Common myeloid progenitor, CD34-positive (primary cell): ENCODE data around the gene DECR2.
"Not testable (repeated sequence)": the region's sequence is repeated elsewhere in the genome, so short reads cannot be mapped to it uniquely, and the experiment has no call there.

Experiments
- CTCF ChIA-PET: fragments of 350-600 bp; sonication (Branson Sonifier 250); formaldehyde crosslinking; loops from one replicate; lab custom pipeline; 2021; ENCODE audit warnings: antibody characterized with exemption; lab: Charles Lee
- POLR2A ChIA-PET: fragments of 350-600 bp; sonication (Branson Sonifier 250); formaldehyde crosslinking; loops from one replicate; lab custom pipeline; 2021; ENCODE audit warnings: antibody characterized with exemption; lab: Charles Lee
- DNase-seq, 3 donors: peaks; one replicate each; pipeline versions ENCODE4 v3.0.0 to v3.0.0-alpha.2; 2013
- H3K27ac ChIP-seq, 2 experiments: 1 replicate in 1 of 2; 2 replicates in 1 of 2; pipeline ENCODE4 v1.7.0; 2013; ENCODE audit warnings: inconsistent platforms in 2 of 2, low read length in 2 of 2, mild to moderate bottlenecking in 2 of 2, low read depth in 1 of 2, moderate library complexity in 1 of 2; ENCODE audit not compliant: severe bottlenecking in 2 of 2, insufficient read depth in 1 of 2, poor library complexity in 1 of 2
- H3K27me3 ChIP-seq, 5 experiments: replicated peaks in 2 of 5; 1 replicate in 3 of 5; 2 replicates in 2 of 5; pipeline versions ENCODE4 v1.6.1 to v1.7.0; 2013; ENCODE audit warnings: low read length in 4 of 5, mild to moderate bottlenecking in 2 of 5, moderate library complexity in 2 of 5, inconsistent platforms in 1 of 5; ENCODE audit not compliant: insufficient read depth in 5 of 5, control insufficient read depth in 4 of 5
- H3K36me3 ChIP-seq, 4 experiments: 1 replicate in 2 of 4; 2 replicates in 2 of 4; pipeline versions ENCODE4 v1.6.1 to v1.7.0; 2013; ENCODE audit warnings: low read length in 3 of 4, control low read depth in 1 of 4, mild to moderate bottlenecking in 1 of 4; ENCODE audit not compliant: control insufficient read depth in 4 of 4, insufficient read depth in 4 of 4
- H3K4me1 ChIP-seq, 4 experiments: 1 replicate in 3 of 4; 2 replicates in 1 of 4; pipeline versions ENCODE4 v1.6.1 to v1.7.1; 2013; ENCODE audit warnings: low read length in 3 of 4, mild to moderate bottlenecking in 3 of 4, control low read depth in 1 of 4, inconsistent platforms in 1 of 4, moderate library complexity in 1 of 4; ENCODE audit not compliant: control insufficient read depth in 4 of 4, insufficient read depth in 4 of 4; ENCODE audit errors: control extremely low read depth in 1 of 4
- H3K4me3 ChIP-seq, 7 experiments: 1 replicate in 4 of 7; 2 replicates in 3 of 7; pipeline versions ENCODE4 v1.5.1 to v1.7.0; 2013; ENCODE audit warnings: mild to moderate bottlenecking in 7 of 7, low read length in 6 of 7, moderate library complexity in 6 of 7, inconsistent platforms in 2 of 7, low read depth in 2 of 7, control low read depth in 1 of 7; ENCODE audit not compliant: insufficient read depth in 4 of 7, control insufficient read depth in 1 of 7; ENCODE audit errors: extremely low read depth in 1 of 7
- H3K9me3 ChIP-seq, 5 experiments: 1 replicate in 4 of 5; 2 replicates in 1 of 5; pipeline versions ENCODE4 v1.6.1 to v1.7.1; 2013; ENCODE audit warnings: low read length in 4 of 5, mild to moderate bottlenecking in 2 of 5, inconsistent platforms in 1 of 5, low read depth in 1 of 5, moderate library complexity in 1 of 5; ENCODE audit not compliant: control insufficient read depth in 4 of 5, insufficient read depth in 2 of 5; ENCODE audit errors: control extremely low read depth in 1 of 5
- WGBS: methylation state at CpG from one replicate; pipeline ENCODE4 v1.1.5; 2013; ENCODE audit not compliant: insufficient coverage; 5-methylcytosine and 5-hydroxymethylcytosine counted together

Gene DECR2

GRCh38 chr16:405548-406506, 4.1 kb downstream of the DECR2 start:
- CTCF ChIA-PET = no interaction called here
- no peak for DNase-seq
- Histone ChIP-seq H3K4me3 (no peak overlapping the region), H3K4me1 (peaks cover 0 to 8% (median 3%) of the 10 kb centered on the region in 4 experiments), H3K9me3 (no peaks in the 10 kb centered on the region), H3K27me3 (no peaks in the 10 kb centered on the region), H3K27ac (no peak overlapping the region), H3K36me3 (peaks cover 0 to 3% (median 2%) of the 10 kb centered on the region in 4 experiments)
- POLR2A ChIA-PET = no interaction called here
- 96% methylated on average over 25 of the region's 27 CpGs for WGBS

GRCh38 chr16:407253-407652, 5.6 kb downstream of the DECR2 start:
- ChIA-PET POLR2A (no interaction called here), CTCF (no interaction called here)
- Histone ChIP-seq H3K4me3 (no peak overlapping the region), H3K9me3 (no peaks in the 10 kb centered on the region), H3K27me3 (no peaks in the 10 kb centered on the region), H3K27ac (no peak overlapping the region), H3K4me1 (peaks cover 0 to 4% (median 1%) of the 10 kb centered on the region in 4 experiments), H3K36me3 (peaks cover 2 to 16% (median 9%) of the 10 kb centered on the region in 4 experiments)
- no peak for DNase-seq
- WGBS = 96% methylated on average over 9 of the region's 16 CpGs

- H3K4me1 ChIP-seq = no peaks in the 10 kb centered on the region
- DNase-seq = no peak
- ChIA-PET POLR2A (no interaction called here), CTCF (interaction anchor here (1.6 kb wide), 1 partner anchor 13 kb away, joined by 3 read pairs; no protein-coding TSS in a partner anchor)
- no peak overlapping the region for H3K27ac ChIP-seq
- H3K36me3 ChIP-seq = peaks cover 2 to 16% (median 9%) of the 10 kb centered on the region in 4 experiments
- H3K27me3 ChIP-seq = no peaks in the 10 kb centered on the region
- no peak overlapping the region for H3K4me3 ChIP-seq
- WGBS = 96% methylated on average over 28 of the region's 36 CpGs
- no peaks in the 10 kb centered on the region for H3K9me3 ChIP-seq
These were observed 9.0 kb downstream of the DECR2 start for GRCh38 chr16:410516-411178.

- peaks cover 2 to 16% (median 9%) of the 10 kb centered on the region in 4 experiments for H3K36me3 ChIP-seq
- CTCF ChIA-PET = interaction anchor here (1.6 kb wide), 1 partner anchor 12 kb away, joined by 3 read pairs; no protein-coding TSS in a partner anchor
- no peak overlapping the region for H3K27ac ChIP-seq
- H3K27me3 ChIP-seq = no peaks in the 10 kb centered on the region
- no peak overlapping the region for H3K4me3 ChIP-seq
- POLR2A ChIA-PET = no interaction called here
- H3K9me3 ChIP-seq = no peaks in the 10 kb centered on the region
- H3K4me1 ChIP-seq = no peaks in the 10 kb centered on the region
- DNase-seq = no peak
- WGBS = 97% methylated on average over 23 of the region's 26 CpGs
These were observed 10.0 kb downstream of the DECR2 start for GRCh38 chr16:411576-412265.

GRCh38 chr16:414395-415169, 12.9 kb downstream of the DECR2 start:
- no peak for DNase-seq
- H3K9me3 ChIP-seq = no peaks in the 10 kb centered on the region
- H3K27me3 ChIP-seq = no peaks in the 10 kb centered on the region
- POLR2A ChIA-PET = no interaction called here
- no peak overlapping the region for H3K4me3 ChIP-seq
- CTCF ChIA-PET = interaction anchor here (1.5 kb wide), 1 partner anchor 9 kb away, joined by 5 read pairs; no protein-coding TSS in a partner anchor
- peaks cover 2 to 16% (median 9%) of the 10 kb centered on the region in 4 experiments for H3K36me3 ChIP-seq
- 82% methylated on average over 6 of the region's 21 CpGs for WGBS
- no peak overlapping the region for H3K27ac ChIP-seq
- no peaks in the 10 kb centered on the region for H3K4me1 ChIP-seq

DNA sequence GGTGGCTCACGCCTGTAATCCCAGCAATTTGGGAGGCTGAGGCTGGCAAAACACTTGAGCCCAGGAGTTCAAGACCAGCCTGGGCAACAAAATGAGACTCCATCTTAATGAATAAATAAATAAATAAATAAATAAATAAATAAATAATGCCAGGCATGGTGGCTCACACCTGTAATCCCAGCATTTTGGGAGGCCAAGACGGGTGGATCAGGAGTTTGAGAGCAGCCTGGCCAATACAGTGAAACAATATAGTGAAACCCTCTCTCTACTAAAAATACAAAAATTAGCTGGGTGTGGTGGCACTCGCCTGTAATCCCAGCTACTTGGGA, 13.4 kb downstream of the DECR2 start:
- peaks cover 2 to 13% (median 9%) of the 10 kb centered on the region in 4 experiments for H3K36me3 ChIP-seq
- H3K9me3 ChIP-seq, H3K27ac ChIP-seq, H3K4me1 ChIP-seq, H3K4me3 ChIP-seq, H3K27me3 ChIP-seq, DNase-seq, POLR2A ChIA-PET: not testable (repeated sequence)
- WGBS = no CpG with 5 or more reads among the region's 3 CpGs
- CTCF ChIA-PET = interaction anchor here (1.5 kb wide), 1 partner anchor 9 kb away, joined by 5 read pairs; no protein-coding TSS in a partner anchor
